H1 (cell line): ENCODE data around the gene PTPN13. TPM values are rescaled to one million over a fixed set of nuclear protein-coding genes. Genes with fewer than 3 reads are reported as not detected.

ENCODE experiments used
- CBX5 ChIP-seq: fragments of 300-800, 300-1000 bp; sonication (generic); IDR thresholded peaks from 2 replicates; pipeline ENCODE4 v1.7.1; 2016; ENCODE audit warnings: antibody characterized with exemption, low read length, low read depth
- HDAC6 ChIP-seq: IDR thresholded peaks from one replicate; pipeline ENCODE4 v1.7.1; 2012; ENCODE audit warnings: low read depth, mild to moderate bottlenecking, inconsistent platforms, low read length, moderate library complexity
- POLR2AphosphoS5 ChIP-seq: IDR thresholded peaks from 2 replicates; pipeline ENCODE4 v1.6.1; 2011; ENCODE audit warnings: low read depth, low read length
- RBBP5 ChIP-seq: IDR thresholded peaks from 2 replicates; pipeline ENCODE4 v1.7.1; 2012; ENCODE audit warnings: low read depth, mild to moderate bottlenecking, inconsistent platforms, low read length, moderate library complexity, borderline replicate concordance
- RNF2 ChIP-seq: fragments of 200-900, 300-1000 bp; sonication (generic); IDR thresholded peaks from 2 replicates; pipeline ENCODE4 v1.7.1; 2016; ENCODE audit warnings: borderline replicate concordance, low read depth, mild to moderate bottlenecking, antibody characterized with exemption, low read length; ENCODE audit not compliant: poor library complexity, severe bottlenecking; ENCODE audit errors: missing control alignments
- TCF12 ChIP-seq: IDR thresholded peaks from 2 replicates; pipeline ENCODE4 v1.6.1; 2011; ENCODE audit warnings: low read depth, mild to moderate bottlenecking, low read length
- TEAD4 ChIP-seq: IDR thresholded peaks from 2 replicates; pipeline ENCODE4 v1.6.1; 2012; ENCODE audit warnings: low read depth, low read length, inconsistent platforms, mixed read lengths
- polyA plus RNA-seq, 7 experiments: library from polyadenylated mRNA; depleted of rRNA in 3 of 7; stranded (reverse) in 5 of 7; unstranded in 2 of 7; fragments of >200 nt in 5 of 7; fragments of 200-250 nt in 2 of 7; gene quantifications; 1 replicate in 5 of 7; 2 replicates in 1 of 7; 4 replicates in 1 of 7; pipeline versions ENCODE4 v1.2.1 to v1.2.3, GENCODE V29; 2011 to 2013; ENCODE audit warnings: missing spikeins in 2 of 7, mixed read lengths in 2 of 7
- total RNA-seq: library from RNA; stranded (reverse); fragmentation: NEBNext Ultra II Directional; extraction: Animal tissue kit (Norgen Biotek cat#: 25700); gene quantifications from 2 replicates; pipeline ENCODE4 v1.2.1, GENCODE V29; 2021

The PTPN13 gene
- total and polyA plus RNA-seq, 2 of the 8 experiments (the other 6 are each of a cell fraction or from before 2014, with no cell fraction given): 12.7 to 57.9 TPM

DNA sequence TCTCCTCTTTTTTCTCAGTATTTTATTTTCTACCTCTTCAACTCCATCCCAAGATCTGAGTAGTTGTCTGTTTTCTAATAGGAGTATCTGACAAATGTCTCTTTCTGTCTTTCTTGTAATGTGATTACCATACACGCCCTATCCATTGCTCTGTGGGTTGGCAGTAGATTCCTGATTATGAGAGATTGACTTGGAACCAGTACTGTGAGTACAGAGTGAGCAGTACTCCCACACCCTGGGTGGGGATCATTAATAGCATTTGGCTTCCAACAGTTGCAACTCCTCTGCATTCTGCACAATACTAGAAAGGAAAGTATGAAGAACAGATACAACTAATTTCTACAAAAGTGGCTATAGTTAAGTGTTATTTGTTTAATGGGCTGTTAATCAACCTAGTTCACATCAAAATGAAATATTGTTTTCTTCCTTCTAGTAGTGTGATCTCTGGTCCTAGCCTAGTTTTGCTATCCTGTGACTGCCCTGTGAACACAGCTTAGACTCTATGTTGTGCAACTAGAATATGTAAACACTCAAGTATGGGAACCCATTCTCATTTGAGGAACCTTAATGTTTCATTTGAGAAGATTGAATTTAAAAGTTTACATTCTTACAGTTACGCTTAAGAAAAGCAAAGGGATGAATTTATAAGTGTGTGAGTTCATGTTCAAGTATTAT is 112.9 kb downstream of the PTPN13 start (continued):
- TF ChIP-seq RBBP5 (no peak), RNF2 (no peak), TCF12 (no peak), CBX5 (no peak), POLR2AphosphoS5 (no peak), HDAC6 (no peak), TEAD4 (no peak)
